Large intestine (tissue), 3 donors: ENCODE data around the gene ANKMY1. TPM values are rescaled to one million over a fixed set of nuclear protein-coding genes. Genes with fewer than 3 reads are reported as not detected.

Source experiments
- DNase-seq, 2 donors: peaks; one replicate each; pipeline versions ENCODE4 v3.0.0 to v3.0.0-alpha.2; 2013
- H3K27ac ChIP-seq: one replicate; pipeline ENCODE4 v1.5.1; 2013; ENCODE audit warnings: low read length
- H3K27me3 ChIP-seq: 2 replicates; pipeline ENCODE4 v1.6.1; 2013; ENCODE audit warnings: low read length; ENCODE audit not compliant: control insufficient read depth, insufficient read depth
- H3K36me3 ChIP-seq: 2 replicates; pipeline ENCODE4 v1.6.1; 2013; ENCODE audit warnings: low read length; ENCODE audit not compliant: control insufficient read depth, insufficient read depth
- H3K4me1 ChIP-seq: one replicate; pipeline ENCODE4 v1.6.1; 2013; ENCODE audit warnings: low read length; ENCODE audit not compliant: control insufficient read depth, insufficient read depth
- H3K4me3 ChIP-seq: one replicate; pipeline ENCODE4 v1.5.1; 2013; ENCODE audit warnings: low read length
- H3K9me3 ChIP-seq: one replicate; pipeline ENCODE4 v1.6.1; 2013; ENCODE audit warnings: mild to moderate bottlenecking, low read depth, low read length, moderate library complexity; ENCODE audit not compliant: control insufficient read depth
- WGBS: methylation state at CpG from one replicate; pipeline ENCODE4 v1.1.5; 2013; ENCODE audit warnings: low lambda C conversion rate; ENCODE audit not compliant: insufficient coverage; 5-methylcytosine and 5-hydroxymethylcytosine counted together
- polyA plus RNA-seq: library from polyadenylated mRNA; unstranded; fragments of 120-200 nt; gene quantifications from one replicate; pipeline ENCODE4 v1.2.1, GENCODE V29; 2013

The ANKMY1 gene
- polyA plus RNA-seq, 1 donor, result 14.0 TPM

GRCh38 chr2:240451108-240451611 lies 106.6 kb downstream of the ANKMY1 start:
- peaks cover 46% of the 10 kb centered on the region for H3K27me3 ChIP-seq
- no peaks in the 10 kb centered on the region for H3K9me3 ChIP-seq
- H3K4me1 ChIP-seq, result no peaks in the 10 kb centered on the region
- no peak overlapping the region for H3K27ac ChIP-seq
- H3K4me3 ChIP-seq, result no peak overlapping the region
- WGBS, result no CpG with 5 or more reads among the region's 13 CpGs
- no peaks in the 10 kb centered on the region for H3K36me3 ChIP-seq
- no peak for DNase-seq

DNA sequence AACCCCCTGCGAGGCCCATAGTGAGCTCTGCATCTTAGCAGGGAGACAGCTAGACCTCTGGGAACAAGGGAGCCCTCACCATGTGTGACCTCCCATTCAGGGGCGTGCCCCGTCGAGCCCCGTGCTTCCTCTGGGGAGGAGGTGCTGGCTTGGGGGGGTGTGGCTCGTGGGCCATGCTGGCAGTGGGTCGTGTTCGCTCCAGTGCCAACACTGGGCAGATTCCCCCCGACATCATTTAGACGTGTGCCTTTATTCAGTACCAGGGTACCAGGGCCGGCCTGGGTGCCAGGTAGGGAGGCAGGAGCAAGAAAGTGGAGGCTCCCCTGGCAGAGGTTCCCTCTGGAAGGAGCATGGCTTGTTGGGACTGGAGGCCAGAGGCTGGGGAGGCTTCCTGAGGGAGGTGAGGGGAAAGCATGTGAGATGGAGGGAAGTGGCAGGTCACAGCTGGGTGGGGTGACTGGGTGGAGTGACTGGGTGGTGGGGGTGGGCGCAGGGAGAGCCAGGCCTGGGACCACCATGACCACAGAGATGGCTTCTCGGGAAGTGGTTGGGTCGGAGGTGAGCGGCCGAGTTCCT lies 107.2 kb downstream of the ANKMY1 start:
- H3K9me3 ChIP-seq, result no peaks in the 10 kb centered on the region
- WGBS, result no CpG with 5 or more reads among the region's 16 CpGs

DNA sequence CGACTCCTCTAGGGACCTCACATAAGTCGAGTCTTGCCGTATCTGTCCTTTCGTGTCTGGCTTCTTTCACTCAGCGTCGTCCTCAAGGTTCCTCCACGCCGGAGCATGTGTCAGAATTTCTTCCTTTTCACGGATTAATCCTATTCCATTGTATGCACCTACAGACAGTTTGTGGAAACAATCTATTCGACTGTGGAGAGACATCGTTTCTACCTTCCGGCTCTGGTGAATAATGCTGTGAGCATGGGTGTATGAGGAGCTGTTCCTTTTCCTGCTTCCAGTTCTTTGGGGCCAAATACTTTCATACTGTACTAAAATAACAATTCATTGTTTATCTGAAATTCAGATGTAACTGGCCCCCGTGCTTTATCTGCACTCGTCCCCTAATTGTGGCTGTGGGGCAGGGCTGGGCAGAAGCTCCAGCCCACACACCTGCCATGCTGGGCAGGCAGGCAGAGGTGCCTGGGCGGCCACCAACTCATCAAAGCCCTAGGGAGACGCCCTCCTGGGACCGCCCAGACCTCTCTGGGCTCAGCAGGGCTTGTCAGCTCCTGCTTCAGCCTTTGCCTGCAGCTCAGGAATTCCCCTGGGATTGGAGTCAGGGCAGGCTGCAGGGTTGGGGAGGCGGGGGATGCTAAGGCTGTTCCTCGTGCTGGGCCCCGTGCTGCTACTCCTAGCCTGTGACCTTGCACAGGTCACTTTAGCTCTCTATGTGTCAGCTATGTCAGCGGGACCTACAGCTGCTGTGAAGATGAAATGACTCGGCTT lies 107.8 kb downstream of the ANKMY1 start:
- no peaks in the 10 kb centered on the region for H3K36me3 ChIP-seq
- 100% methylated on average over 2 of the region's 22 CpGs for WGBS
- no peaks in the 10 kb centered on the region for H3K9me3 ChIP-seq
- no peak overlapping the region for H3K4me3 ChIP-seq
- no peaks in the 10 kb centered on the region for H3K4me1 ChIP-seq
- peaks cover 35% of the 10 kb centered on the region for H3K27me3 ChIP-seq
- no peak overlapping the region for H3K27ac ChIP-seq
- DNase-seq, result no peak

More for the DNA sequence above, 107.2 kb downstream of the ANKMY1 start:
- H3K36me3 ChIP-seq, result no peaks in the 10 kb centered on the region
- no peak for DNase-seq
- peaks cover 42% of the 10 kb centered on the region for H3K27me3 ChIP-seq
- H3K4me3 ChIP-seq, result no peak overlapping the region
- H3K4me1 ChIP-seq, result no peaks in the 10 kb centered on the region
- no peak overlapping the region for H3K27ac ChIP-seq

DNA sequence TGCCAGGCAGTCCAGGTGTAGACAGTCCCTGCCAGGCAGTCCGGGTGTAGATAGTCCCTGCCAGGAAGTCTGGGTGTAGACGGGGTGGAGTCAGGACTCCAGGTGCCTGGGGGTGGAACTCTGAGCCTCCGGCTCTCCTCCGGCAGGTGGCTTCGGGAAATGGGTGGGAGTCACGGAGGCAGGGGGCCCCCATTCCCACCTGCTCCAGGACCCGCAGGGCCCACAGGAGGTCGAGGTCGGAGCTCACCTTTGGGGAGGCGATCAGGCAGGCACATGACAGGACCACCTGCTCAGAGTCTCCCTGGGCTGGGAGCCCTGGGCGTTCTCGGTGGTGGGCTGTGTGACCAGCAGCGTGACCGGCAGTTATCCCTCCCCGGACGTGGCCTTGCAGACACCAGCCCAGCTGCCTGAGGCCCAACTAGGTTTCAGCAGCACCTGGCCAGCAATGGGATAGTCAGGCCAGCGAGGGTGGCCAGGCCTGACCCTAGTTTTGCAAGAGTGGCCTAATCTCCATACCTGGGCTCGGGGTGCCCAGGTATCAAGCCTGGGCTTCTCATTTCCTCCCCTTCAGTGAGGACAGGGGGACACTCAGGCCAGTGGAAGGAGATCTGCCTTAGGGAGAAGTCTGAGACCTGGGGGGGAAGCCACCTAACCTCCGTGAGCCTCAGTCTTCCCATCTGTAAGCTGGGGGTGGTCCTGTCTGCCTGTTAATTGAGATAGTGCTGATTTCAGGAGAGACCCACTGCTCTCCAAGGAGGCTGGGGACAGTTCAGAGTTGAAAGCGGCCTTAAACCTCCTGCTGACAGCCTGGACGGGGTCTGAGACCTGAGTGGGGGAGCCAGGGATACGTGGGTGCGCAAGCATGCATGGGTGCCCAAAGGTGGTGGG lies 109.2 kb downstream of the ANKMY1 start:
- DNase-seq, result no peak
- Histone ChIP-seq H3K4me1 (no peaks in the 10 kb centered on the region), H3K9me3 (no peaks in the 10 kb centered on the region), H3K27ac (no peak overlapping the region), H3K27me3 (peaks cover 23% of the 10 kb centered on the region), H3K4me3 (no peak overlapping the region), H3K36me3 (no peaks in the 10 kb centered on the region)
- no CpG with 5 or more reads among the region's 23 CpGs for WGBS

GRCh38 chr2:240447934-240448333 lies 109.9 kb downstream of the ANKMY1 start:
- no peaks in the 10 kb centered on the region for H3K4me1 ChIP-seq
- H3K9me3 ChIP-seq, result no peaks in the 10 kb centered on the region
- no peak overlapping the region for H3K27ac ChIP-seq
- WGBS, result no CpG with 5 or more reads among the region's 15 CpGs
- H3K27me3 ChIP-seq, result peaks cover 21% of the 10 kb centered on the region
- no peak for DNase-seq
- H3K4me3 ChIP-seq, result no peak overlapping the region
- H3K36me3 ChIP-seq, result no peaks in the 10 kb centered on the region

GRCh38 chr2:240447331-240447730 lies 110.5 kb downstream of the ANKMY1 start:
- no CpG with 5 or more reads among the region's 22 CpGs for WGBS
- H3K36me3 ChIP-seq, result no peaks in the 10 kb centered on the region
- no peaks in the 10 kb centered on the region for H3K9me3 ChIP-seq
- H3K27ac ChIP-seq, result no peak overlapping the region
- no peaks in the 10 kb centered on the region for H3K4me1 ChIP-seq
- DNase-seq, result no peak
- H3K27me3 ChIP-seq, result peaks cover 19% of the 10 kb centered on the region
- H3K4me3 ChIP-seq, result no peak overlapping the region

- Histone ChIP-seq H3K9me3 (no peaks in the 10 kb centered on the region), H3K27ac (no peak overlapping the region), H3K36me3 (no peaks in the 10 kb centered on the region), H3K27me3 (peaks cover 13% of the 10 kb centered on the region), H3K4me1 (no peaks in the 10 kb centered on the region), H3K4me3 (no peak overlapping the region)
- DNase-seq, result no peak
- 90% methylated on average over 2 of the region's 12 CpGs for WGBS
Measured at GRCh38 chr2:240446664-240447175, 111.1 kb downstream of the ANKMY1 start.

DNA sequence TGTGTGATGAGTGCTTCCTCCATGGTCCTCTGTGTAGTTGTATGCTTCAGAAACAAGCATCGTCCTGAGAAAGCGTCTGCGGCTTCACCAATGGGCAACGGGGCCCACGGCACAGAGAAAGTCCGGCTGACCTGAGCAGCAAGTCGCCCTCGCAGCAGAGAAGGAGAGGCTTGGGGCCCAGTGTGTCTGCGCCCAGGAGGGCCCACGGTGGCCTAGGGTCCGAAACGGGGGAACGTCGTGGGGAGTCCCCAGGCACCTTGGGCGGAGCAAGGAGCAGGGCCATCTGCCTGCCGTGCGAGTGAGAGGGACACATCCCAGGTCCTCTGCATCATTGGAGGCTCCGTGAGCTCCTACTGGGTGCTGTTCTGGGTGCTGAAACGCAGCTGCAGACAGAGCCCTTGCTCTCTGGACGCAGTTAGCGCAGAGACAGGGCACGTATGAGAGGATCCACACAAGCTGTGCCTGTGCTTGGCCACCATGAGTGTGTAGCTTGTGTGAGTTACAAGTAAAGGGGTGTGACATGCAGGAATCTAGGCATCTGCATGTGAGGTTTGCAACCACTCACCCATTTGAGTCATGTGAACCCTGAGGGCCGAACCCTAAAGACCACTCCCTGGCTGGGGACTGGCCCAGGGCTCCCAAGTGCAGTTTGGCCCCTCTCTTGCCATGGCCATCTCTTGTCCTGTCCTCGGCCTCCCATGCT lies 111.7 kb downstream of the ANKMY1 start:
- Histone ChIP-seq H3K4me1 (no peaks in the 10 kb centered on the region), H3K27me3 (peaks cover 7% of the 10 kb centered on the region), H3K4me3 (no peak overlapping the region), H3K9me3 (no peaks in the 10 kb centered on the region), H3K27ac (no peak overlapping the region), H3K36me3 (no peaks in the 10 kb centered on the region)
- no peak for DNase-seq
- WGBS, result no CpG with 5 or more reads among the region's 24 CpGs

DNA sequence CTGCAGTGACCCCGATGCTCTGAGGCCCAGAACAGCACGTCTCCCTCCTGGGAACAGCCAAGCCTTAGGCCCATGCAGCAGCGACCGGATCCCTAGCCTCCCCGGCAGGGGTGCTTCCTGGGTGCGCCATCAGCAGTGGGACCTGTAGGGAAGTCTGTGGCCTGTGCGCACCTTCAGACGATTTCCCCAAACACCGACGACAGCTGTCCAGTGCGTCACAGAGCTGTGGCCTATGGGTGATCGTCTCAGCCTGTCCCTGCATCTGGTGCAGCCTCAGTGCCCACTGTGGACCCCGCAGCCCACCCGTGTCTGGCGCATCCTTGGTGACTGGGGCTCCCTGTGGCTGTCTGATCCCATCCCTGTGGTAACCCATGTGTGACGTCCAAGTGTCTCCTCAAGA lies 113.3 kb downstream of the ANKMY1 start:
- no peak for DNase-seq
- H3K27ac ChIP-seq, result no peak overlapping the region
- H3K9me3 ChIP-seq, result no peaks in the 10 kb centered on the region
- no peaks in the 10 kb centered on the region for H3K27me3 ChIP-seq
- H3K4me3 ChIP-seq, result no peak overlapping the region
- H3K4me1 ChIP-seq, result no peaks in the 10 kb centered on the region
- no peaks in the 10 kb centered on the region for H3K36me3 ChIP-seq
- no CpG with 5 or more reads among the region's 16 CpGs for WGBS
